ENCODE results near the gene TYW5. TPM values are rescaled to one million over a fixed set of nuclear protein-coding genes. Genes with fewer than 3 reads are reported as not detected.
A peak's percentile ranks its signal among the peaks of the same experiment; 100 is the strongest.

TYW5 gene
- 5.3 TPM for polyA plus RNA-seq (2013, experiment 1 of 2)
- 6.0 TPM for polyA plus RNA-seq (2013, experiment 2 of 2)

DNA sequence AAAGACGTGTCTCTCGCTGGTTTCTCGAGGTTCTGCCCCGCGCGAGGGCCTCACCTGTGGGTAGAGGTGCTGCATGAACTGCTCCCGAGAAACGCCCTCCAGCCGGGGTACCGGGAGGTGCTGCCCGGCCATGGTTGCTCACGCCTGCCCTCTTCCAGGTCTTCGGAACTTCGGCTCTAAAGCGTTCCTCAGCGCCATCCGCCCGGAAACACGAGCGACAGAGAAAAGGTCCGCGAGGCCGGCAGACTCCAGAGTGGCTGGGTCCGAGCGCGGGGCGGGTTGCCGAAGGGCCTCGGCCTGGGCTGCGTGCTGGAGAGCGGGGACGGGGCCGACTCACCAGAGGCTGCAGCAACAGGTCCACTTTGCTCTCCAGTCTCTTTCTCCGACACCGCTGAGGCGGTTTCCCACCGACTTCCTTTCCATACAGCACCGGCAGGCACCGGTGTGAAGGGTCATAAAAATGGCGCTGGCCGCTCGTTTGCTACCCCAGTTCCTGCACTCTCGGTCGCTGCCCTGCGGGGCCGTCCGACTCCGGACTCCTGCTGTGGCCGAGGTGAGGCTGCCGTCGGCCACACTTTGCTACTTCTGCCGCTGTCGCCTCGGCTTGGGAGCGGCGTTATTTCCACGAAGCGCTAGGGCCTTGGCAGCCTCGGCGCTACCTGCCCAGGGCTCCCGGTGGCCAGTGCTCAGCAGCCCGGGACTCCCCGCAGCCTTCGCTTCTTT is at the start of gene TYW5, which contains the start of gene MAIP1:
TSS of gene TYW5 (minus strand) at position 153 of the 723 bp plus-strand sequence. CDS start at position 132, 21 bp downstream.
TSS of gene MAIP1 (plus strand) at position 244 of the 723 bp plus-strand sequence. CDS start at position 461, 217 bp downstream.
- Histone ChIP-seq H4K8ac (ENCODE audit: low read depth, low read length) (peak within 1 kb of the TSS; percentile 73), H2BK12ac (ENCODE audit: low read length) (no peak within 1 kb of the TSS), H3K4me1 (ENCODE audit: control insufficient read depth in 2 of 2, insufficient read depth in 1 of 2, low read depth in 1 of 2, low read length in 2 of 2) (peaks cover 3 to 8% of the 10 kb centered on the region in 2 donors), H3K4ac (ENCODE audit: low read length) (peak within 1 kb of the TSS; percentile 79), H3K18ac (ENCODE audit: low read length) (peak within 1 kb of the TSS; percentile 99), H3K27me3 (ENCODE audit: control insufficient read depth in 3 of 3, insufficient read depth in 3 of 3, low read depth in 1 of 3, low read length in 3 of 3) (peaks cover 0 to under 1% (median 0%) of the 10 kb centered on the region in 3 experiments), H3K9me3 (replicated peaks in 1 of 2; ENCODE audit: control insufficient read depth in 2 of 2, insufficient read depth in 1 of 2, low read depth in 1 of 2, low read length in 2 of 2) (no peaks in the 10 kb centered on the region), H2BK5ac (ENCODE audit: low read length) (peak within 1 kb of the TSS; percentile 98), H2AK5ac (ENCODE audit: low read depth, low read length) (peak within 1 kb of the TSS; percentile 58), H3K4me2 (ENCODE audit: insufficient read depth, low read length, poor library complexity, severe bottlenecking) (peak within 1 kb of the TSS; percentile 66), H3K14ac (ENCODE audit: low read length) (peak within 1 kb of the TSS; percentile 84), H2BK15ac (ENCODE audit: low read length) (peak within 1 kb of the TSS; percentile 98), H2AFZ (ENCODE audit: low read length) (peak within 1 kb of the TSS; percentile 99), H3K36me3 (replicated peaks in 1 of 2; ENCODE audit: control insufficient read depth in 2 of 2, insufficient read depth in 2 of 2, low read length in 2 of 2) (peaks cover 3 to 55% of the 10 kb centered on the region in 2 donors), H2BK120ac (ENCODE audit: low read depth, low read length) (no peak within 1 kb of the TSS), H3K9ac (ENCODE audit: low read depth, low read length, poor library complexity) (peak within 1 kb of the TSS; percentile 92), H3K27ac (replicated peaks; ENCODE audit: low read length) (peak within 1 kb of the TSS; percentile 97), H3K23ac (ENCODE audit: low read depth, low read length, poor library complexity) (peak within 1 kb of the TSS; percentile 87), H4K91ac (ENCODE audit: low read depth, low read length, poor library complexity) (peak within 1 kb of the TSS; percentile 96), H3K79me1 (ENCODE audit: low read depth, low read length) (peaks cover 9% of the 10 kb centered on the region), H3K4me3 (ENCODE audit: low read length in 2 of 2) (peak within 1 kb of the TSS; percentile 96)
- WGBS, 2 donors (ENCODE audit: extremely low coverage in 2 of 2, insufficient read length in 2 of 2, insufficient replicate concordance in 1 of 2) = no CpG with 5 or more reads among the region's 64 CpGs
- DNase-seq (ENCODE audit: low spot score) = peak; percentile 78

- H2BK120ac ChIP-seq (ENCODE audit: low read depth, low read length) = no peak overlapping the region
- no peak overlapping the region for H4K91ac ChIP-seq (ENCODE audit: low read depth, low read length, poor library complexity)
- H3K27me3 ChIP-seq (ENCODE audit: control insufficient read depth in 3 of 3, insufficient read depth in 3 of 3, low read depth in 1 of 3, low read length in 3 of 3) = no peaks in the 10 kb centered on the region
- H3K27ac ChIP-seq (replicated peaks; ENCODE audit: low read length) = no peak overlapping the region
- no peak overlapping the region for H3K4me2 ChIP-seq (ENCODE audit: insufficient read depth, low read length, poor library complexity, severe bottlenecking)
- no peaks in the 10 kb centered on the region for H3K36me3 ChIP-seq (replicated peaks in 1 of 2; ENCODE audit: control insufficient read depth in 2 of 2, insufficient read depth in 2 of 2, low read length in 2 of 2)
- no peak overlapping the region for H3K18ac ChIP-seq (ENCODE audit: low read length)
- H2AFZ ChIP-seq (ENCODE audit: low read length) = peak overlapping the region; percentile 72
- no peak overlapping the region for H3K23ac ChIP-seq (ENCODE audit: low read depth, low read length, poor library complexity)
- no peaks in the 10 kb centered on the region for H3K79me1 ChIP-seq (ENCODE audit: low read depth, low read length)
- H2BK12ac ChIP-seq (ENCODE audit: low read length) = no peak overlapping the region
- no peak overlapping the region for H2AK5ac ChIP-seq (ENCODE audit: low read depth, low read length)
- H3K14ac ChIP-seq (ENCODE audit: low read length) = no peak overlapping the region
- no CpG with 5 or more reads among the region's 1 CpG for WGBS, 2 donors (ENCODE audit: extremely low coverage in 2 of 2, insufficient read length in 2 of 2, insufficient replicate concordance in 1 of 2)
- peaks cover 0 to 17% of the 10 kb centered on the region in 2 donors for H3K4me1 ChIP-seq (ENCODE audit: control insufficient read depth in 2 of 2, insufficient read depth in 1 of 2, low read depth in 1 of 2, low read length in 2 of 2)
- H2BK15ac ChIP-seq (ENCODE audit: low read length) = no peak overlapping the region
- H3K4ac ChIP-seq (ENCODE audit: low read length) = no peak overlapping the region
- H3K9ac ChIP-seq (ENCODE audit: low read depth, low read length, poor library complexity) = no peak overlapping the region
- no peaks in the 10 kb centered on the region for H3K9me3 ChIP-seq (replicated peaks in 1 of 2; ENCODE audit: control insufficient read depth in 2 of 2, insufficient read depth in 1 of 2, low read depth in 1 of 2, low read length in 2 of 2)
- H4K8ac ChIP-seq (ENCODE audit: low read depth, low read length) = no peak overlapping the region
- no peak overlapping the region for H3K4me3 ChIP-seq (ENCODE audit: low read length in 2 of 2)
- no peak overlapping the region for H2BK5ac ChIP-seq (ENCODE audit: low read length)
- no peak for DNase-seq (ENCODE audit: low spot score)
Observed at GRCh38 chr2:200003444-200003843, 48.2 kb upstream of the TYW5 start.

DNA sequence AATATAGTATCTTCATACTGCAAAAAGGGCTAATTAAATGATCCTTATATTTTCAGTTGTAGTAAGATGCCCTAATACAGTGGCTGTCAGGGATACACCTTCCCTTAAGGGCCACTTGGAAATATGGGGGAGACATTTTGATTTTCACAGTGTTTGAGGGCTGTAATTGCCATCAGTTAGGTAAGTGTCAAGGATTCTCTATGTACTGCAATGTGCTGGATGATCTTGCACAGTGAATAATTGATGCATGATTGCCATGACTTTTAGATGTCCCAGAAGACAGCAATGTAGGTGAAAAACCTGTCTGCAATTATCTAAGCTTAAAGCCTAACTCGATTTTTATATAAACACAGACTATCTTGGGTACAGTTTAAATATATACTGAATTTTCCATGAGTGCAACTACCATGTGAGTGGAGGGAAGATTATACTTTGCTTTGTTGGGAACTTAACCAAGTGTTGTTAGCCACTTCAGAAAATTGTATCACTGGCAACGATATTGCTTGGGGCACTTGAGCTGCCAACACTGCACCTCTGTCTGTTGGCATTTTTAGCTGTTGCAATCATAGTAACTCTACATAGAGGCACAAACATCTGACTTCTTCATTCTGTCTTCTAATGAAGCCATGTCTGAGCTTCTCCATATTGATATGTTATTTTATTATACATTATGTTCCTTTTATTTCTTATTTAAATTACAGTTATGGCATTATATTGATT is 45.3 kb upstream of the TYW5 start:
- no peak overlapping the region for H3K14ac ChIP-seq (ENCODE audit: low read length)
- H3K79me1 ChIP-seq (ENCODE audit: low read depth, low read length) = no peaks in the 10 kb centered on the region
- H3K27ac ChIP-seq (replicated peaks; ENCODE audit: low read length) = no peak overlapping the region
- no peak overlapping the region for H3K4ac ChIP-seq (ENCODE audit: low read length)
- H2AK5ac ChIP-seq (ENCODE audit: low read depth, low read length) = no peak overlapping the region
- H3K18ac ChIP-seq (ENCODE audit: low read length) = no peak overlapping the region
- H3K23ac ChIP-seq (ENCODE audit: low read depth, low read length, poor library complexity) = no peak overlapping the region
- no peak overlapping the region for H4K91ac ChIP-seq (ENCODE audit: low read depth, low read length, poor library complexity)
- H3K9ac ChIP-seq (ENCODE audit: low read depth, low read length, poor library complexity) = no peak overlapping the region
- WGBS, 2 donors (ENCODE audit: extremely low coverage in 2 of 2, insufficient read length in 2 of 2, insufficient replicate concordance in 1 of 2) = no CpG with 5 or more reads among the region's 2 CpGs
- H3K4me1 ChIP-seq (ENCODE audit: control insufficient read depth in 2 of 2, insufficient read depth in 1 of 2, low read depth in 1 of 2, low read length in 2 of 2) = peaks cover 0 to 17% of the 10 kb centered on the region in 2 donors
- no peak overlapping the region for H2AFZ ChIP-seq (ENCODE audit: low read length)
- no peak overlapping the region for H3K4me3 ChIP-seq (ENCODE audit: low read length in 2 of 2)
- no peak overlapping the region for H3K4me2 ChIP-seq (ENCODE audit: insufficient read depth, low read length, poor library complexity, severe bottlenecking)
- DNase-seq (ENCODE audit: low spot score) = no peak
- no peak overlapping the region for H4K8ac ChIP-seq (ENCODE audit: low read depth, low read length)
- H3K9me3 ChIP-seq (replicated peaks in 1 of 2; ENCODE audit: control insufficient read depth in 2 of 2, insufficient read depth in 1 of 2, low read depth in 1 of 2, low read length in 2 of 2) = no peaks in the 10 kb centered on the region
- no peak overlapping the region for H2BK5ac ChIP-seq (ENCODE audit: low read length)
- H2BK15ac ChIP-seq (ENCODE audit: low read length) = no peak overlapping the region
- no peaks in the 10 kb centered on the region for H3K27me3 ChIP-seq (ENCODE audit: control insufficient read depth in 3 of 3, insufficient read depth in 3 of 3, low read depth in 1 of 3, low read length in 3 of 3)
- no peaks in the 10 kb centered on the region for H3K36me3 ChIP-seq (replicated peaks in 1 of 2; ENCODE audit: control insufficient read depth in 2 of 2, insufficient read depth in 2 of 2, low read length in 2 of 2)
- H2BK12ac ChIP-seq (ENCODE audit: low read length) = no peak overlapping the region
- no peak overlapping the region for H2BK120ac ChIP-seq (ENCODE audit: low read depth, low read length)

DNA sequence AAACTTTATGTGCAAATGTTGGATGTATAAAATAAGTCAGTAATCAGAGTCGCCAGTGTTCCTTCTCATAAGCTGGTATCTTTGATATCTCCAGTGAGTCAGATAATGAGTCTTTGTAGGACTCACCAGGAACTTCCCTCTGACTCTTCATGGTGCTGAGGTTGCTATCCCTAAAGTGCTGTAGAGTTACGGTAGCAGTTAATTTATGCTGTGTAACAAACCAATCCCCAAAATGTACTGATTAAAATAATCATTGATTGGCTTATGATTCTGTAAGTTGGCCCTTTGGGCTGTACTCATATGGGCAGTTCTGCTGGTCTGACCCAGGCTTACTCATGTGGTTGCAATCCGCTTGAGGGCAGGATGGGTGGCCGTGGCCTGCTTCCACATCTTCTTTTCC is 43.9 kb upstream of the TYW5 start:
- Histone ChIP-seq H3K18ac (ENCODE audit: low read length) (no peak overlapping the region), H2AK5ac (ENCODE audit: low read depth, low read length) (no peak overlapping the region), H3K27ac (replicated peaks; ENCODE audit: low read length) (no peak overlapping the region), H3K27me3 (ENCODE audit: control insufficient read depth in 3 of 3, insufficient read depth in 3 of 3, low read depth in 1 of 3, low read length in 3 of 3) (no peaks in the 10 kb centered on the region), H3K4me1 (ENCODE audit: control insufficient read depth in 2 of 2, insufficient read depth in 1 of 2, low read depth in 1 of 2, low read length in 2 of 2) (peaks cover 0 to 14% of the 10 kb centered on the region in 2 donors), H3K4me3 (ENCODE audit: low read length in 2 of 2) (no peak overlapping the region), H3K4ac (ENCODE audit: low read length) (no peak overlapping the region), H3K4me2 (ENCODE audit: insufficient read depth, low read length, poor library complexity, severe bottlenecking) (no peak overlapping the region), H2BK5ac (ENCODE audit: low read length) (no peak overlapping the region), H2BK120ac (ENCODE audit: low read depth, low read length) (no peak overlapping the region), H2BK15ac (ENCODE audit: low read length) (no peak overlapping the region), H3K9me3 (replicated peaks in 1 of 2; ENCODE audit: control insufficient read depth in 2 of 2, insufficient read depth in 1 of 2, low read depth in 1 of 2, low read length in 2 of 2) (no peaks in the 10 kb centered on the region), H3K79me1 (ENCODE audit: low read depth, low read length) (no peaks in the 10 kb centered on the region), H2BK12ac (ENCODE audit: low read length) (no peak overlapping the region), H4K8ac (ENCODE audit: low read depth, low read length) (no peak overlapping the region), H3K36me3 (replicated peaks in 1 of 2; ENCODE audit: control insufficient read depth in 2 of 2, insufficient read depth in 2 of 2, low read length in 2 of 2) (no peaks in the 10 kb centered on the region), H3K9ac (ENCODE audit: low read depth, low read length, poor library complexity) (no peak overlapping the region), H3K23ac (ENCODE audit: low read depth, low read length, poor library complexity) (no peak overlapping the region), H3K14ac (ENCODE audit: low read length) (no peak overlapping the region), H4K91ac (ENCODE audit: low read depth, low read length, poor library complexity) (no peak overlapping the region), H2AFZ (ENCODE audit: low read length) (no peak overlapping the region)
- DNase-seq (ENCODE audit: low spot score) = no peak
- WGBS, 2 donors (ENCODE audit: extremely low coverage in 2 of 2, insufficient read length in 2 of 2, insufficient replicate concordance in 1 of 2) = no CpG with 5 or more reads among the region's 4 CpGs

Measured in neuronal stem cell (in vitro differentiated cells).